KG1 (cell line): Measurements from ENCODE around the gene RPS6KA4.

Experiments used
- DNase-seq: peaks from one replicate; lab custom pipeline; 2025; lab: John Stamatoyannopoulos, UW

The RPS6KA4 gene

DNA sequence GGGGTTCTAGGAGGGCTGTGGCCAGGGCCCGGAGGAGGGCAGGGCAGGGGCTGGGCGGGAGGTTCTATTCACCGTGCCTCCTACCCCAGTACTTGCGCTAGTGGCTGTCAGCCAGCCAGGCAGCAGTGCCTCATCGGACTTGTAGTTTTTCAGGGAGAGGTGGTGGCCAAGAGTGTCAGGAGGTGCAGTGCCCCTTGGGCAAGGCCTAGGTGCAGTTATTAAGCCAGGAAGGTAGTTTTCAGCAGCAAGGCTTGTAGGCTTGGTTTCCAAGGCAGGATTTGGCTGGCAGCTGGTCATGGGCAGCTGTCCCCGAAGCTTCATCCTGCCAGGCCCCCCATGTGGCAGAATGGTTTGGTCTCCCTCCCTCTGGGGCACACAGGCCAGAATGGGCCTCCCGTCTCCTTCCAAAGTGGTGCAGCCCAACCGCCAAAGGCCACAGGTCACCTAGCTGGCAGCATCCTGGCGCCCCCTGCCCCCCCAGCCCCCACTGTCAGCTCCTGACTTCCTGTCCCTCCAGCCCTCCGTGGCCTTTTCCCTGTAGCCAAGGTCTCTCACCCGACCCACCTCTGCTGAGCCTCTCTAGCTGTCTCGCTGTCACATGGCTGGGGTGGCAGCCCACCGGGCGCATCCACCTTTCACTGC lies 10.5 kb upstream of the RPS6KA4 start:
- no peak for DNase-seq

DNA sequence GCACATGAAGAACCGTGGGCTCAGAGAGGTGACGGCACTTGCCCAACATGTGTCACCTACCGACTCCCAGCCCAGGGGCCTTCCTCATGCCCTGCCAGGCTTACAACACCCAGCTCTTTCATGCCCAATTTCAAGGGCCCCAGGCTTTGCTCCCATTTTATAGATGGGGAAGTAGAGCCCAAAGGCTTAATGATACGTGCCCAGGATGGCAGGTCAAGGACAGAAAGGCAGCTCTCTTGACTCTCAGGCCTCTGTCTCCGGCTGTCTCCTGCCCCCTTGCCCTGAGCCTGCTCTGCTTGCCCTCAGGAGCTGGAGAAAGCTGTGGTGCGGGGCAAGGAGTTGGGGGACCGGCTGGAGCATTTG lies 10.0 kb upstream of the RPS6KA4 start:
- DNase-seq: no peak

DNA sequence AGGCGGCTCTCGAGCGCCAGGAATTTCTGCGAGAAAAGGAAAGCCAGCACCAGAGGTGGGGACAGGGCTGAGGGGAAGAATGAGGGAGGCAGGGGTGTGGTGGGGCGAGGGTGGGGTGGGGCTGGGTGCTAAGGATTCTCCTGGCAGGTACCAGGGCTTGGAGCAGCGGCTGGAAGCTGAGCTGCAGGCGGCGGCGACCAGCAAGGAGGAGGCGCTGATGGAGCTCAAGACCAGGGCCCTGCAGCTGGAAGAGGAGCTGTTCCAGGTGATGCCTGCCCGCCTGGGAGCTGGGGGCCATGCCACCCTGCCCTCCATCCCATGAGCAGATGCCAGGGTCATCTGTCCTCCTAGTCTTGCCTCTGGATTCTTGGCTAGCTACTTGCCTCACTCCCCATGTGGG lies 9.6 kb upstream of the RPS6KA4 start:
- no peak for DNase-seq

DNA sequence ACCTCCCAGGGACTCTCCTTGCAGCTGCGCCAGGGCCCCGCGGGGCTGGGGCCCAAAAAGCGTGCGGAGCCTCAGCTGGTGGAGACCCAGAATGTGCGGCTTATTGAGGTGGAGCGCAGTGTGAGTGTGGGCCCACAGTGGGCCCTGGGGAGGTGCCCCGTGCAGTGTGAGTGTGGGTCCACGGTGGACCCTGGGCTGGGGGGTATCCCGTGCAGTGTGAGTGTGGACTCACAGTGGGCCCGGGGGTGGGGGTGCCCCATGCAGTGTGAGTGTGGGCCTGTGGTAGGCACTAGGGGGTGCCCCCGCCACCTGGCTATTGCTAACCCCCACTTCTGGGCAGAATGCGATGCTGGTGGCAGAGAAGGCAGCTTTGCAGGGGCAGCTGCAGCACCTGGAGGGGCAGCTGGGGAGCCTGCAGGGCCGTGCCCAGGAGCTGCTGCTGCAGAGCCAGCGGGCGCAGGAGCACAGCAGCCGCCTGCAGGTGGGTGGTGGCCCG lies 7.8 kb upstream of the RPS6KA4 start:
- no peak for DNase-seq

DNA sequence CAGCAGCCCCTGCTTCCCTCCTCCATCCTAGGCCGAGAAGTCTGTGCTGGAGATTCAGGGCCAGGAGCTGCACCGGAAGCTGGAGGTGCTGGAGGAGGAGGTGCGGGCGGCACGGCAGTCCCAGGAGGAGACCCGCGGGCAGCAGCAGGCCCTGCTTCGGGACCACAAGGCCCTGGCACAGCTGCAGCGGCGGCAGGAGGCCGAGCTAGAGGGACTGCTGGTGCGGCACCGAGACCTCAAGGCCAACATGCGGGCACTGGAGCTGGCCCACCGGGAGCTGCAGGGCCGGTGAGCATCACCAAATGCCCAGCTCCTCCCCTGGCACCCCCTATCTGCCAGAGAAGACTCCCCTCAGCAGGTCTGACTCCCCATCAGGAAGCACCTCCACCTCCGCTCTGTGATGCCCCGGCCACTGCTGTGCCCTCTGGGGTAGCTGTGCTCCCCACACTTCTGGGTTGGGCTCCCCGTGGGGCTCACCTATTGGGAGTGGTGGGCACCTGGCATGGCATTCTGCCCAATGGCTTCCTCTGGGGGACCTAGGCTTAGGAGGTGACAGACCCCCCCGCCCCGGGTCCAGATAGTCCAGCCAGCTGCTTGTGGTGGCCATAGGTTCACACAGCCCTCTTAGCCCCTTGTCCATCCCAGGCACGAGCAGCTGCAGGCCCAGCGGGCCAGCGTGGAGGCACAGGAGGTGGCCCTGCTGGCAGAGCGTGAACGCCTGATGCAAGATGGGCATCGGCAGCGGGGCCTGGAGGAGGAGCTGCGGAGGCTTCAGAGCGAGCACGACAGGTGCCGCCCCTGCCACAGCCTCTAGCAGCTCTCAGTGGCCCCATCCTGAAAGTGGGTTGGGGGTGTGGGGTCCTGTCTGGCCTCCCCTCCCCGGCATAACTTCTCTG lies 6.6 kb upstream of the RPS6KA4 start:
- no peak for DNase-seq

DNA sequence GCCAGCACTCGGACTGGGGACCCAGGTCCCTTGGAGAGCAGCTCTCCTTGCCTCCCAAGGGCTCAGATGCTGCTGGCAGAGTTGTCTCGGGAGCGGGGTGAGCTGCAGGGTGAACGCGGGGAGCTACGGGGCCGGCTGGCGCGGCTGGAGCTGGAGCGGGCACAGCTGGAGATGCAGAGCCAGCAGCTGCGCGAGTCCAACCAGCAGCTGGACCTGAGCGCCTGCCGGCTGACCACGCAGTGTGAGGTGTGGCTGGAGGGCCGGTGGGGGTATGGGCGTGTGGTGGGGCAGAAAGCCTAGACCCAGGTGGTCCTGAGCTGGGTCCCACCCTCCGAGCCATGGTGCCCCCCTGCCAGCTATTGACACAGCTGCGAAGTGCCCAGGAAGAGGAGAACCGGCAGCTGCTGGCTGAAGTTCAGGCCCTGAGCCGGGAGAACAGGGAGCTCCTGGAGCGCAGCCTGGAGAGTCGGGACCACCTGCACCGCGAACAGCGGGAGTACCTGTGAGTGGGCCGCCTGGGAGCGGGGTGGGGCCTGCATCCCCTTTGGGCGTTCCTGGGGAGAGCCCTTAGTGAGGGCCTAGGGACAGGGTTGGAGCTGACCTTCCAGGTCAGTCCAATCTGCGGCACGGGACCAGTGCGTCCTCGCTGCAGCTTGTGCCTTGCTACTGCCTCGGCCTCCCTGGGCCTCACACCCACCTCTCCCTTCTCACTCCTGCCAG lies 5.8 kb upstream of the RPS6KA4 start:
- no peak for DNase-seq

DNA sequence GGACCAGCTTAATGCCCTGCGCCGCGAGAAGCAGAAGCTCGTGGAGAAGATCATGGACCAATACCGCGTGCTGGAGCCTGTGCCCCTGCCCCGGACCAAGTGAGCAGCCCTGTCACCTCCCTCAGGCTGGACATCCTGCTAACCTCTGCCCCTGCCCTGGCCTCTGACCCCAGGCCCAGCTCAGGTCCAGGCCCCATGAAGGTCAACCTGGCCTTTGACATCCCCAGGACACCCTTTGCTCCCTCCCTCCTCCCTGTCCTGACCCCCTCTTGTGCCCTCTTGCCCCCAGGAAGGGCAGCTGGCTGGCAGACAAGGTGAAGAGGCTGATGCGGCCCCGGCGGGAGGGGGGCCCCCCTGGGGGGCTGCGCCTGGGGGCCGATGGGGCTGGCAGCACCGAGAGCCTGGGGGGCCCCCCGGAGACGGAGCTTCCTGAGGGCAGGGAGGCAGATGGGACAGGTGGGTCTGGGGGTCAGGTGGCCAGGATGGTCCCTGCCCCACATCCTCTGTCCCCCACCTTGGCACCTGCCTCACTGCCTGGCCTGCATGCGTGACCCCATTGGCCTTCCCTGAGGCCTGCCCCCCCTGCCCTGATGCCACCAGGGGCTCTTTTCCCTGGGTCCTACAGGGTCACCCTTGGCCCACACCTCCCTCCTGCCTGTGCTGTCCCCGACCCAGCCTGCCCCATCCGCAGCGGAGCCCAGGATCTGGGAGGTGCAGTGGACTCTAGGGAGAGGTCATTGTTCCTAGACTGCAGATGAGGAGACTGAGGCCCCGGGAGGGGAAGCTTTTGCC lies 5.1 kb upstream of the RPS6KA4 start:
- DNase-seq: no peak

DNA sequence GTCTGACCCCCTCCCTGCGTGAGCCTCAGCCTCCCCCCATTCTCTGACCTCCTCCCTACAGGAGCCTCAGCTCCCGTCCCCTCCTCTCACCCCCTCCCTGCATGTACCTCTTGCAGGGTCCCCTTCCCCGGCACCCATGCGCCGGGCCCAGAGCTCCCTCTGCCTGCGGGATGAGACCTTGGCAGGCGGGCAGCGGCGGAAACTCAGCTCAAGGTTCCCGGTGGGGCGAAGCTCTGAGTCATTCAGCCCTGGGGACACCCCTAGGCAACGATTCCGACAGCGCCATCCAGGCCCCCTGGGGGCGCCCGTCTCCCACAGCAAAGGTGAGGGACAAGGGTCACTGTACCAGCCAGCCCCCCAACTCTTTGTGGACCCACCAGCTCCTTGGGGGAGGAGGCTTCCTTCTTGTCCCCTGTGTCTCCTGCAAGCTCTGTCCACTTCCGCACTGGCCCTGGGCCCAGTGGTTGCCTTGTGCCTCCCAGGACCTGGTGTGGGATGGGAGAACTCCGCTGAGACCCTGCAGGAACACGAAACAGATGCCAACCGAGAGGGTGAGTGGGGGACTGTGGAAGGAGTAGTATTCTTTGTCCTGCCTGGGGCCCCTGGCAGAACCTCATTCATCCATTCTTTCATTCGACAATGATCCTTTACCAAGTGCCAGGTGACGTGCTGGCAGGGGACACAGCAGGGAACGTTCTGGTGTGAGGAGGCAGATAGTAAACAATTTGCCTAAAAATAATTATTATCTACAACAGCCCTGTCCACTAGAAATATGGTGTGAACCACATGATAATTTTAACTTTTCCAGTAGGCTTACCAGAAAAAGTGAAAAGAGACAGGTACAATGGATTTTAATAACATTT lies 3.7 kb upstream of the RPS6KA4 start:
- DNase-seq: peak; percentile 46

DNA sequence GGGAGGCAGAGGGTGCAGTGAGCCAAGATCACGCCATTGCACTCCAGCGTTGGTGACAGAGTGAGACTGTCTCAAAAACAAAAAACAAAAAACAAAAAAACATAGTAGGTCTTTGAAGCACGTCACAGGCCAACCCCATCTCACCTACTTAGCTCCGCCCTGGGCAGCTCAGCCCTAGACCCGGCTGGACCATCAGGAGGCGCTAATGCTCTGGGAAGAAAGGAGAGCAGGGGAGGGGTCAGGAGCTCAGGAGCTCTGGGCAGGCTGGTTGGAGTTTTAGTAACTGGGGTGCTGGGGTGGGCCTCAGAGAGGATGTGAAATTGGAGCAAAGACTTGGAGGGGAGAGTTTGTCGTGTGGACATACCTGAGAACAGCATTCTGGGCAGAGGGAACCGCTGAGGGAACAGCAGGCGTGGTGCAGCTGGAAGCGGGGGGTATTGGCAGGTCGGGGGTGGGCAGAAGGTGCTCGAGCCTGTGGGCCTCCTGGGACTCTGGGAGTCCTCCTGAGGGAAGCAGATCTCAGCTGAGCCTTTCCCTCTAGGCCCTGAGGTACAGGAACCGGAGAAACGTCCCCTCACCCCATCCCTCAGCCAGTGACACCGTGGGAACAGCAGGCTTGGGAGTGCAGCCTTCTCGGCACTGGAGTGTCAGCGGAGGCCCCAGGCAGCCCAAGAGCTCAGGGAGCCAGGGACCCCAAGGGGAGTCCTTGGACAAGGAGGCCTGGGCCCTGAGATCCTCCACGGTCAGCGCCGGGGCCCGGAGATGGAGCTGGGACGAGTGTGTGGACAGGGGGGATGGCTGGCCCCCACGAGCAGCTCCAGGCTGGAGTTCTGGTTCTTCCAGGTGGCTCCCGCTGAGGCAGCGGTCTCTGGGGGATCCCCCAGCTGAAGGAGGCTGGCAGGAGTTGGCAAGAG lies 2.2 kb upstream of the RPS6KA4 start:
- peak; percentile 23 for DNase-seq

DNA sequence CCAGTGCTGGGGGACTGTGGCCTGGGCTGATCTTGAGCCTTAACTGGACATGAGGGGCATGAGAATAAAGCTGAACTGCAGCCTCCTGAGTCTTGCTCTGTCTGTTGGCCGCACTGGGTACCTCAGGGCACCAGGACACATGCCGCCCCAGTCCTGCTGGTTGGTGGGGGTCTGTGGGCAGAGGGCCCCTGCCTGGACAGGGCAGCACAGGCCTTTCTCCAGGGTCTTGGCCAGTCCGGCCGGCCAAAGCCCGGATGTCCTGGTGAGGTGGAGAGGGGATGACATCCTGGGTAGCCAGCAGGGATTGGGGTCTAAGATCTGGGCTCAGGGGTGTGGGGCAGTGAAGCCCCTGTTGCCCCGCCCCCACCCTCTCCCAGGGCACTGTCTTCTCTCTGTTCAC lies 1.5 kb upstream of the RPS6KA4 start:
- DNase-seq: no peak

DNA sequence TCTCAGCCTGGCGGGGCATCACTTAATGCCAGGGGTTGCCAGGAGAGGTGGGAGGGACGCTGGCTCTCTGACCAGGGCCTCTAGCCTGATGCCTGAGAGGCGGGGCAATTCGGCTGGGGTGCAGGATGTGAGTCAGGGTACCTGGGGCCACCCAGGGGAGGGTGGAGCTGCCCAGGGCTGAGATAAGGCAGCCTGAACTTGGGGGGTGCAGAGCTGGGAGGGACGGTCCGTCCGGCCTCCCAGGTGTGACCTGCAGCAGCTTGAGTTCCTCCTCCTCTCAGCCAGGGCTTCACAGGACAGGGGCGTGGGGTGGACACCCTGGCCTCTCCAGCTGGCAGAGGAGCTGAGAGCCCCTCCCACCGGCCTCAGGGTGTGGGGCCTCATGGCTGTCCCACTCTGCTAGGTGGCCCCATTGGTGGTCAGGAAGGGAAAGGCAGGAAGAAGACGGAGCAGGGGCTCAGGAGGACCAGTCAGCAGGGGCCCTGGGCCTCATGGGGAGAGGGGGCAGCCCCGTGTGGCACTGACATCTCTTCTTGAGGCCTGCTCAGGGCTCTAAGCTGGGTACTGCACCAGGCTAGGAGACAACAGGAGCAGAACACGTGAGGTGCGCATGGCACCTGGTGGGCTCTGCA lies 942 bp upstream of the RPS6KA4 start:
- no peak for DNase-seq

DNA sequence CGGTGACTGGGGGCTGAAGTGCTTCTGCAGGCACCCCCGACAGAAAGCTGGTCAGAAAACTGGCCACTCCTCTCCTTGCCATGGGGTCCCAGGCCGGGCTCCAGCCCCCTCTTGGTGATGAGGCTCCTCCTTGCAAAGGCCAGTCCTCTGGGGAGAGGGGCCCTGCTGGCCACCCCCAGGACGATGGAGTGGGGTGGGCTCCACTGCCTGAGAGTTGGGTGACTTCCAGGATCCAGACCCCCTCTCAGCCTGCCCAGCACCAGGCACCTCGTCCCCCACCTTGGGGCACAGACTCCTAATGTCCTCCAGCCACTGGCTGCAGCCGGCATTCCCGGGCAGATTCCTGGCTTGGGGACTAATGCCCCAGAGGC lies 441 bp upstream of the RPS6KA4 start:
- DNase-seq: no peak

DNA sequence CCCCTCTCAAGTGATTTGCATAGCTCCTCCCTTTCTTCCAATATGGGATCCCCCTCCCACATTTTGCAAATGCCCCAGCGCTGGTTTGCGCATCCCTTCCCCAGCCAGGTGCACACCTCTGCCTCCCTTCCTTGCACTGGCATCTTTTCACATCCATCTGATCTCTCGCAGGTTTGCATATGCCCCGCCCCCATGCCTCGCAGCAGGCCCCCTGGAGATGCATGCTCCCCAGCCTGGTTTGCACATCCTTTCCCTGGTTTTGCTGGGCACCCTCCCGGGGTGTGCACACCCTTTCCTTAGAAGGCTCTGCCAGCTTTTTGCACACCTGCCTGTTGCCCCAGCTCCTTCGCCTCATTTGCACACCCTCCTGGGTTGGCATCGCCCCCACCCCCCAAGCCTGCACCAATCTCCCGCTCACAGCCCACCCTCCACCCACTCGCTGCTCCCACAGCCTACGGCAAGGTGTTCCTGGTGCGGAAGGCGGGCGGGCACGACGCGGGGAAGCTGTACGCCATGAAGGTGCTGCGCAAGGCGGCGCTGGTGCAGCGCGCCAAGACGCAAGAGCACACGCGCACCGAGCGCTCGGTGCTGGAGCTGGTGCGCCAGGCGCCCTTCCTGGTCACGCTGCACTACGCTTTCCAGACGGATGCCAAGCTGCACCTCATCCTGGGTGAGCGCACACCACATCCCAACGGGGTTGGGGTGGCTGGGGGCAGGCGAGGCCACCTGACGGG lies 917 bp downstream of the RPS6KA4 start:
- DNase-seq: no peak

DNA sequence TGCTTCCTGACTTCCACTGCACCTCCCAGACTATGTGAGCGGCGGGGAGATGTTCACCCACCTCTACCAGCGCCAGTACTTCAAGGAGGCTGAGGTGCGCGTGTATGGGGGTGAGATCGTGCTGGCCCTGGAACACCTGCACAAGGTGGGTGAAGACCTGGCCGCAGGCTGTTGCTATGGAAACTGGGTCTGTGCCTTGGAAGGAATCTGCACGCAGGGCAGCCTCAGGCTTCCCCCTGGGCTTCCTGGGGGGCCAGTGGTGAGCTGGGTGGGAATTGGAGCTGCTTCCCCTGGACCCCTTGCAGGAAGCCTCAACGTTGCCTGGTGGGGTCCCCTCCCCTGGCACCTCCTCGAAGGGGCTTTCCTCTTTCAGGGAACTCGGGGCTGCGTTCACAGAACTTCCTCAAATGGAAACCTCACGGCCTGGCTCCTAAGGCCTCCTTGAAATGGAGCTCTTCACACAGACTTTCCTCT lies 1.5 kb downstream of the RPS6KA4 start:
- peak; percentile 38 for DNase-seq

DNA sequence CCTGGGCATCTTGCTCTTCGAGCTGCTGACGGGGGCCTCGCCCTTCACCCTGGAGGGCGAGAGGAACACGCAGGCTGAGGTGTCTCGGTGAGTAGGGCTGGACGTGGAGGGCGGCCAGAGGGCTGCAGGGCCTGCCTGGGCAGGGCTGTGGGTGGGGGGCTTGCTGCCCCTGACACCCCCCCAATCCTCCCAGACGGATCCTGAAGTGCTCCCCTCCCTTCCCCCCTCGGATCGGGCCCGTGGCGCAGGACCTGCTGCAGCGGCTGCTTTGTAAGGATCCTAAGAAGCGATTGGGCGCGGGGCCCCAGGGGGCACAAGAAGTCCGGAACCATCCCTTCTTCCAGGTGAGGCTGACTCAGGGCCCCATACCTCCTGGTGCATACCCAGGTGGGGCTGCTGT lies 2.7 kb downstream of the RPS6KA4 start:
- no peak for DNase-seq

DNA sequence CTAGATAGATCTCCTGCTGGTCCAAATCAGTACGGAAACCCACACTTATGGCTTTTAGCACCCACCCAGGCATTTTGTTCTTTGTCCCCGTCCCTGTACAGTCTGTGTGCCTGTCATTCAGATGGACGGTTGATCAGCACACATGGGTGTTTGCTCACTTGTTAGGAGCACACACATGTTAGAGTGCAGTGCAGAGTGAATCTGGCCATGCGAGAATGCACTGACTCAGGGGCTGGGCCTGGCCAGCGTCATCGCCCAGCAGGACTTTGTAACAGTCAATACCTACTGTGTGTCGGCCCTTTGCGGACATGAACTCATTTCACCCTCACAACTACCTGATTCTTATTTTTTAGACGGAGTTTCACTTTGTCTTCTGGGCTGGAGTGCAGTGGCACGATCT lies 3.4 kb downstream of the RPS6KA4 start:
- DNase-seq: no peak

DNA sequence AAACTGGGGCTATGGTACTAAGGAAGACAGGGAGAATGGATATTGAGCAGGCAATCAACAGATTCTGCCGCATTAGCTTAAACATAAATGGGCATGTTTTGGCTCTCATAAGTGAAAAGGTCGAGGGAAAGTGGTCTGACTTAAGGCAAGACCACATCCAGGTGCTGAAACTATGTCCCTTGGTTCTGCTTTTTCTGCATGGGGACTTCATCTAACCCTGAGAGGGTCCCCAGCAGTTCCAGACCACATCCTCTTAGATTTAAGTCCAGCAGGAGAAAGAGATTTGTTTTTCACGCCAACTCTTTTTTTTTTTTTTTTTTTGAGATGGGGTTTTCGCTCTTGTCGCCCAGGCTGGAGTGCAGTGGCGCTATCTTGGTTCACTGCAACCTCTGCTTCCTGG lies 5.5 kb downstream of the RPS6KA4 start:
- DNase-seq: no peak

DNA sequence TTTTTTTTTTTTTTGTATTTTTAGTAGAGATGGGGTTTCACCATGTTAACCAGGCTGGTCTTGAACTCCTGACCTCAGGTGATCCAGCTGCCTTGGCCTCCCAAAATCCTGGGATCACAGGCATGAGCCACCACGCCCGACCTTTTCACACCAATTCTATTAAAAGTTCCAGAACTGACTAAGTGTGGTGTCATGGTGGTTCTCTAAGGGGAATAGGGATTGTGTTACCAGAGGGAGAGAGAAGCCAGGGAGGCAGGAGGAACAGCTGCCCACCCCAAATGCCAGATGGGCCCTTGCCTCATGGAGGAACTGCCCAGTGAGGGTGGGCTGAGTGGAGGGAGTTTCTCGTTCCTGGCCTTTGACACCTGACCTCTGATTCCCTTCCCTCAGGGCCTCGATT lies 5.9 kb downstream of the RPS6KA4 start:
- DNase-seq: no peak

DNA sequence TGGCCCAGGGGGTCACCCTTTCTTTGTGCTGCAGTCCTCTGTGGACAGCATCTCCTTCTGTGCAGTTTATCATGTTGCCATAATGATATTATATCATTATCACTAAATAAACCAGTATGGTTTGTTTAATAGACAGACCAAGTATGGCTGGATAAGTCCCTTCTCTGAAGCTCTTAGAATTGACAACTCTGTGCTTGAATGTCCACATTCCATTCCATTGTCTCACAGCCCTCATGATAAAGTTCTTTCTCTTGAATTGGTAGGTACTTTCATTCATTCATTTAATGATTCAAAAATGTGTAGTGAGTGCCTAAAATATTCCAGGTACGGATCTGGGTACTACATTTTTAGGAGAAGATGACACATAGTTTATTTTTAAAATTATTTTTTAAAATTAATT lies 7.8 kb downstream of the RPS6KA4 start:
- DNase-seq: no peak
